OCI-LY3 (cell line): Measurements from ENCODE around the gene DHTKD1.

ENCODE experiments used
- CTCF ChIP-seq: fragments of 200-600, 300-600 bp; sonication (generic); IDR thresholded peaks from 2 replicates; pipeline ENCODE4 v1.5.1; 2014; ENCODE audit warnings: antibody characterized with exemption, low read length, low read depth
- EZH2phosphoT487 ChIP-seq: fragments of 200-600 bp; shearing (Covaris generic); IDR thresholded peaks from 2 replicates; pipeline ENCODE4 v1.6.1; 2018; ENCODE audit warnings: antibody characterized with exemption, mixed run types, low read depth

GRCh38 chr10:12020574-12020973 lies 48.2 kb upstream of the DHTKD1 start:
- TF ChIP-seq CTCF (no peak), EZH2phosphoT487 (no peak)
